Muscle layer of duodenum (tissue), 2 donors: ENCODE measurements around the gene TSPEAR.
"Not testable (repeated sequence)": the region's sequence is repeated elsewhere in the genome, so short reads cannot be mapped to it uniquely, and the experiment has no call there.

Experiments
- H3K27ac ChIP-seq: one replicate; pipeline ENCODE4 v1.7.0; 2013; ENCODE audit warnings: mild to moderate bottlenecking, low read length
- H3K27me3 ChIP-seq: one replicate; pipeline ENCODE4 v1.7.0; 2013; ENCODE audit warnings: low read depth, mild to moderate bottlenecking, control low read depth, low read length
- H3K36me3 ChIP-seq, 2 donors: one replicate each; pipeline ENCODE4 v1.7.0; 2013; ENCODE audit warnings: low read length in 2 of 2, control low read depth in 1 of 2, mild to moderate bottlenecking in 1 of 2; ENCODE audit not compliant: insufficient read depth in 2 of 2, control insufficient read depth in 1 of 2
- H3K4me1 ChIP-seq, 2 donors: one replicate each; pipeline ENCODE4 v1.7.0; 2013; ENCODE audit warnings: low read length in 2 of 2, mild to moderate bottlenecking in 2 of 2, control low read depth in 1 of 2, moderate library complexity in 1 of 2; ENCODE audit not compliant: insufficient read depth in 2 of 2, control insufficient read depth in 1 of 2
- H3K4me3 ChIP-seq, 2 donors: one replicate each; pipeline ENCODE4 v1.7.0; 2013; ENCODE audit warnings: low read length in 2 of 2, low read depth in 1 of 2, mild to moderate bottlenecking in 1 of 2
- H3K9me3 ChIP-seq, 2 donors: one replicate each; pipeline ENCODE4 v1.7.0; 2013; ENCODE audit warnings: low read length in 2 of 2, control low read depth in 1 of 2, mild to moderate bottlenecking in 1 of 2; ENCODE audit not compliant: control insufficient read depth in 1 of 2
- donor health status: healthy.

The TSPEAR gene

DNA sequence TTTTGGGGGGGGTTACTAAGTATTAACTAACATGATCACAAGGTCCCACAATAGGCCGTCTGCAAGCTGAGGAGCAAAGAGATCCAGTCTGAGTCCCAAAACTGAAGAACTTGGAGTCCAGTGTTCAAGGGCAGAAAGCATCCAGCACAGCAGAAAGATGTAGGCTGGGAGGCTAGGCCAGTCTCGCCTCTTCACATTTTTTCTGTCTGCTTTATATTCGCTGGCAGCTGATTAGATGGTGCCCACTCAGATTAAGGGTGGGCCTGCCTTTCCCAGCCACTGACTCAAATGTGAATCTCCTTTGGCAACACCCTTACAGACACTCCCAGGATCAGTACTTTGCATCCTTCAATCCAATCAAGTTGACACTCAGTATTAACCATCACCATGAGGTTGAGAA is 21.6 kb downstream of the TSPEAR start:
- not testable (repeated sequence) for H3K36me3 ChIP-seq, H3K27me3 ChIP-seq, H3K4me3 ChIP-seq, H3K27ac ChIP-seq, H3K4me1 ChIP-seq
- peaks cover 4 to 25% of the 10 kb centered on the region in 2 donors for H3K9me3 ChIP-seq

- H3K9me3 ChIP-seq = peaks cover 2 to 10% of the 10 kb centered on the region in 2 donors
- H3K36me3 ChIP-seq = no peaks in the 10 kb centered on the region
- H3K27me3 ChIP-seq = no peaks in the 10 kb centered on the region
- H3K4me3 ChIP-seq = no peak overlapping the region
- no peaks in the 10 kb centered on the region for H3K4me1 ChIP-seq
- no peak overlapping the region for H3K27ac ChIP-seq
Observed at GRCh38 chr21:44687671-44688070, 23.7 kb downstream of the TSPEAR start.

GRCh38 chr21:44686843-44687561 is 24.4 kb downstream of the TSPEAR start:
- Histone ChIP-seq H3K4me1 (no peaks in the 10 kb centered on the region), H3K27me3 (no peaks in the 10 kb centered on the region), H3K27ac (no peak overlapping the region), H3K9me3 (peaks cover 0 to 7% of the 10 kb centered on the region in 2 donors), H3K4me3 (no peak overlapping the region), H3K36me3 (no peaks in the 10 kb centered on the region)

DNA sequence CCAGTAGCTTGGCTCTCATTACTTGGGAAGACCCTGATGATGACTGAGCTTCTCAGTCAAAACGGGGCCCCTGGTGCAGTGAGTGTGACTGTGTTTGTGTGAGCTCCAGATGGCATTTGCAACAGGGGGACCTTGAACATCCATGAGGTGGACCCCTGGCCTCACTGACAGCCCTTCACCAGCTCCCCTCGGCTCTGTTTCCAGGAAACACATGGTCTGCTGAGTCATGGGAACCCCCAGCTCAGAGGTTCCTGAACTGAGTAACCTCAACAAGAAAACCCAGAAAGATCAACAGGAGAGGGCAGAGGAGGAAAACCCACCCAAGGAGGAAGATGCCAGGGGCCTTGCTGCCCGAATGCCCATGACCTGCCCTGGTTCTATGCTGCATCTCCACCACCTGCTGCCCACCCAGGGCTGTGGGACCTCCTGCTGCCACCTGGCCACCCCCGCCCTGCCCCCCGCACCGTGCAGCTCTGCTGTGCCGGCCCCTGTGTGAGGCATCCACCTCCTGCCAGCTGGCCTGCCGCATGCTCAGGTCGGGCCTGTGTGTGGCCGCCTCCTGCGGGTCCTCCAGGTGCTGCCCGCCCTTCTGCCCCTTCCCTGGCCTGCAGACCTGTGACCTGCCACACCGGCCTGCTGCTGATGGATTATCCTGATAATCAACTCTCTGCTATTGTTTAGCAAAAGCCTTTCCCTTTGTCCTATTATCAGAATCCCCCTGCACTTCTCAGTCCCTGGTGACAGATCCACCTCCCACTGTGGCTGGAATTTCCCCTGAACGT is 25.2 kb downstream of the TSPEAR start:
- Histone ChIP-seq H3K27ac (no peak overlapping the region), H3K36me3 (no peaks in the 10 kb centered on the region), H3K9me3 (peaks cover 0 to 5% of the 10 kb centered on the region in 2 donors), H3K4me3 (no peak overlapping the region), H3K27me3 (no peaks in the 10 kb centered on the region), H3K4me1 (no peaks in the 10 kb centered on the region)

DNA sequence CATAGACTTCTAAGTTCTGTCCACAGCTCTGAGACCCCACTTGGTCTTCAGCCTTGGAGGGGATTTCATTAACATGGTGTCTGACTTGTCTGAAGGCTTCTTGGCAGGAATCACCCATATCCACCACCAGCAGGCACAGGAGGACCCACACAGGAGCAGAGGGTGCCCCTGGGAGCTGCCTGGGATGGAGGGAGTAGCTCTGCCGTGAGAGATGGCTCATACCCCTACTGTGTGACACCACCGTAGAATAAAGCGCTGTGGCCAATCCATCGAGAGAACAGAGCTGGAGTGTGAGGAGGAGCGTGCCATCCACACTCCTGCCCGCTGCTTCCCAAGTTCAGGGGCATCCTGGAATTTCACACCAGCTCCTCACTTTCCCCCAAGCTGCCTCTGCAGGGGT is 26.3 kb downstream of the TSPEAR start:
- not testable (repeated sequence) for H3K4me3 ChIP-seq, H3K9me3 ChIP-seq, H3K27me3 ChIP-seq, H3K27ac ChIP-seq, H3K4me1 ChIP-seq, H3K36me3 ChIP-seq

DNA sequence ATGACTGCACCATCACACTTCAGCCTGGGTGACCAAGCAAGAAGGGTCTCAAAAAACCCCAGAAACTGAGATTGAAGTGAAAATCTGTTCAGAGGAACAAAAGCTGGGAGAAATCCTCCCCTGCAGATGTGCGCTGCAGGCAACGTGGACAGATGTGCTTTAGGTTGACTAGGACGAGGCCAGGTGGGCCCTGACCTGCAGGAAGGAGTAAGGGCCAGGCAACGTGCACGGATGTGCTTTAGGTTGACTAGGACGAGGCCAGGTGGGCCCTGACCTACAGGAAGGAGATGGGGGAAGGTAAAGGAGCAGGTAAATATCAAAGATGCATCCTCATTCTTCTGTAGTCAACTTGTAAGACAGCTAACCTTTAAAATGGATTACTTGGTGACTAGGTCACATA is 26.9 kb downstream of the TSPEAR start:
- H3K9me3 ChIP-seq = peaks cover 0 to 2% of the 10 kb centered on the region in 2 donors
- H3K36me3 ChIP-seq = no peaks in the 10 kb centered on the region
- no peak overlapping the region for H3K27ac ChIP-seq
- no peaks in the 10 kb centered on the region for H3K4me1 ChIP-seq
- H3K27me3 ChIP-seq = no peaks in the 10 kb centered on the region
- no peak overlapping the region for H3K4me3 ChIP-seq

- H3K4me1 ChIP-seq = no peaks in the 10 kb centered on the region
- peaks cover 0 to 2% of the 10 kb centered on the region in 2 donors for H3K9me3 ChIP-seq
- H3K27ac ChIP-seq = no peak overlapping the region
- H3K4me3 ChIP-seq = no peak overlapping the region
- no peaks in the 10 kb centered on the region for H3K36me3 ChIP-seq
- no peaks in the 10 kb centered on the region for H3K27me3 ChIP-seq
Observed at GRCh38 chr21:44684077-44684476, 27.3 kb downstream of the TSPEAR start.

- H3K4me1 ChIP-seq = no peaks in the 10 kb centered on the region
- H3K27me3 ChIP-seq = no peaks in the 10 kb centered on the region
- H3K27ac ChIP-seq = no peak overlapping the region
- H3K9me3 ChIP-seq = peaks cover 0 to 2% of the 10 kb centered on the region in 2 donors
- H3K4me3 ChIP-seq = no peak overlapping the region
- H3K36me3 ChIP-seq = no peaks in the 10 kb centered on the region
Observed at GRCh38 chr21:44682580-44683151, 28.7 kb downstream of the TSPEAR start.

- Histone ChIP-seq H3K27me3 (no peaks in the 10 kb centered on the region), H3K4me3 (no peak within 1 kb of the TSS), H3K9me3 (peaks cover 0 to 2% of the 10 kb centered on the region in 2 donors), H3K36me3 (no peaks in the 10 kb centered on the region), H3K4me1 (no peaks in the 10 kb centered on the region), H3K27ac (no peak within 1 kb of the TSS)
Observed at GRCh38 chr21:44681861-44682579, 29.4 kb downstream of the TSPEAR start, which contains the start of gene KRTAP12-1. KRTAP12-1 (minus strand) TSS chr21:44682163; CDS start chr21:44682123, 40 bp downstream.

GRCh38 chr21:44681152-44681551 is 30.2 kb downstream of the TSPEAR start:
- H3K36me3 ChIP-seq = no peaks in the 10 kb centered on the region
- no peaks in the 10 kb centered on the region for H3K27me3 ChIP-seq
- H3K4me1 ChIP-seq = no peaks in the 10 kb centered on the region
- no peak overlapping the region for H3K27ac ChIP-seq
- no peak overlapping the region for H3K4me3 ChIP-seq
- peaks cover 0 to 2% of the 10 kb centered on the region in 2 donors for H3K9me3 ChIP-seq

DNA sequence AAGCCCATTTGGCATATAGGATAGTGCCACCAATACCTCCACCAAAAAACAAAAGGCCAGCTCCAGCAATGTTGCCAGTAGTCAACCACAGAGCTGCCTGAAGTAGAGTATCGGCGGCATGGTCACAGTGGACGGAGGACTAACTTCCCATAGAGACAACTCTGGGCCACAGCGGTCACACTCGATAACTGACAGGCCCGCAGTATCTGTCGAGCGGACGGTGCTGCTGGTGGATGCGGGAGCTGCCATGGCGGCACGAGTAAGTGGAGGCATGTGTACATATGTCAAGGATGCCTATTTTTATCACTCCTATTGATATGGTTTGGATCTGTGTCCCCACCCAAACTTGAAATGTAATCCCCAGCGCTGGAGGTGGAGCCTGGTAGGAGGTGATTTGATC is 33.5 kb downstream of the TSPEAR start:
- Histone ChIP-seq H3K4me1 (no peaks in the 10 kb centered on the region), H3K36me3 (no peaks in the 10 kb centered on the region), H3K4me3 (no peak overlapping the region)

More for the DNA sequence above, 33.5 kb downstream of the TSPEAR start:
- Histone ChIP-seq H3K27ac (no peak overlapping the region), H3K9me3 (peaks cover 0 to 7% of the 10 kb centered on the region in 2 donors), H3K27me3 (no peaks in the 10 kb centered on the region)
